Breast epithelium (tissue), 4 donors: ENCODE data around the gene MCM6. TPM values are rescaled to one million over a fixed set of nuclear protein-coding genes. Genes with fewer than 3 reads are reported as not detected.

Experiments
- DNase-seq, 2 donors: peaks; one replicate each; pipeline ENCODE4 v3.0.0-alpha.2; 2019; ENCODE audit warnings: low spot score in 2 of 2
- H3K27ac ChIP-seq, 2 donors: fragments of 200-600 bp; sonication (generic) in 1 of 2; one replicate each; pipeline ENCODE4 v1.5.1; 2016 to 2019; ENCODE audit warnings: mild to moderate bottlenecking in 1 of 2
- H3K27me3 ChIP-seq, 2 donors: fragments of 200-600 bp; sonication (generic) in 1 of 2; one replicate each; pipeline versions ENCODE4 v1.5.1 to v1.6.0; 2017 to 2019; ENCODE audit warnings: control low read depth in 1 of 2, mild to moderate bottlenecking in 1 of 2
- H3K36me3 ChIP-seq: fragments of 200-600 bp; one replicate; pipeline ENCODE4 v1.5.1; 2019
- H3K4me1 ChIP-seq, 2 donors: fragments of 200-600 bp; sonication (generic); one replicate each; pipeline ENCODE4 v1.5.1; 2016 to 2019; ENCODE audit warnings: control low read depth in 1 of 2
- H3K4me3 ChIP-seq, 3 donors: fragments of 200-600 bp; sonication (generic); 1 replicate in 2 of 3; 2 replicates in 1 of 3; pipeline ENCODE4 v1.5.1; 2016 to 2019; ENCODE audit warnings: mild to moderate bottlenecking in 3 of 3, moderate library complexity in 2 of 3
- H3K9me3 ChIP-seq, 2 donors: fragments of 200-600 bp; sonication (generic) in 1 of 2; one replicate each; pipeline ENCODE4 v1.5.1; 2016 to 2019; ENCODE audit warnings: control low read depth in 1 of 2
- CTCF ChIP-seq, 3 donors: fragments of 450-650 bp; IDR thresholded peaks; one replicate each; pipeline ENCODE4 v1.5.1; 2016 to 2017; ENCODE audit warnings: antibody characterized with exemption in 3 of 3, mild to moderate bottlenecking in 3 of 3, moderate library complexity in 3 of 3
- POLR2A ChIP-seq: fragments of 450-650 bp; IDR thresholded peaks from one replicate; pipeline ENCODE4 v1.6.1; 2016; ENCODE audit warnings: antibody characterized with exemption, mild to moderate bottlenecking, moderate library complexity
- POLR2AphosphoS5 ChIP-seq, 3 donors: sonication (generic); formaldehyde crosslinking; IDR thresholded peaks; one replicate each; pipeline ENCODE4 v1.6.1; 2017; ENCODE audit warnings: antibody characterized with exemption in 3 of 3
- intact Hi-C: fragments of 100-400 bp; cut with DNase I; formaldehyde crosslinking; loops from one replicate; pipeline ENCODE4 v1.15.1; 2023; ENCODE audit warnings: low total_unique reads
- total RNA-seq, 3 donors: library from RNA; depleted of rRNA; stranded (reverse); fragments of >200 nt; gene quantifications; one replicate each; pipeline ENCODE4 v1.1.0, GENCODE V29; 2016

MCM6 gene
- total RNA-seq, 3 donors from 2014 or later, result 10.9 to 11.8 (median 11.3) TPM

GRCh38 chr2:135825131-135825530, 51.1 kb downstream of the MCM6 start:
- intact Hi-C loops, result no loop called here
- Histone ChIP-seq H3K36me3 (no peaks in the 10 kb centered on the region), H3K9me3 (peaks cover 3 to 8% of the 10 kb centered on the region in 2 donors), H3K4me1 (no peaks in the 10 kb centered on the region), H3K27me3 (no peaks in the 10 kb centered on the region), H3K4me3 (no peak overlapping the region), H3K27ac (no peak overlapping the region)
- no peak for TF ChIP-seq POLR2A
- no peak for TF ChIP-seq POLR2AphosphoS5 (IDR thresholded peaks at IDR 0.05)
- no peak for TF ChIP-seq CTCF (IDR thresholded peaks at IDR 0.05)
- DNase-seq, result no peak

DNA sequence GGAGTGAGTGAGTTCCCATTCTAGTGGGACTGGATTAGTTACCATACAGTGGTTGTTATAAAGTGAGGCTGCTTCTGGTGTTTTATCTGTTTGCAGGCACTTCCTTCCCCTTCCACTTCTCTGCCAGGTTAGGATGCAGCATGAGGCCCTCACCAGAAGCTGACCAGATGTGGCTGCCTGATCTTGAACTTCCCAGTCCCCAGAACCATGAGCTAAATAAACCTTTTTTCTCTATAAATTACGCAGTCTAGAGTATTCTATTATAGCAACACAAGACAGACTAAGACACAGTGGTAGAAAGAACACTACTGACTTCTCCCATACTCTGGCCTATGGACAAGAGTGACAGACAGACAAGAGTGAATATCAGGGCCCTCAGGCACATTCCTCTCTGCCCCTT, 53.4 kb downstream of the MCM6 start:
- Histone ChIP-seq H3K36me3 (no peaks in the 10 kb centered on the region), H3K27me3 (no peaks in the 10 kb centered on the region), H3K4me1 (no peaks in the 10 kb centered on the region), H3K27ac (no peak overlapping the region), H3K9me3 (peaks cover 3 to 8% of the 10 kb centered on the region in 2 donors), H3K4me3 (no peak overlapping the region)
- TF ChIP-seq POLR2AphosphoS5 (IDR thresholded peaks at IDR 0.05) (no peak), POLR2A (no peak), CTCF (IDR thresholded peaks at IDR 0.05) (no peak)
- intact Hi-C loops, result no loop called here
- no peak for DNase-seq

- Histone ChIP-seq H3K4me1 (no peaks in the 10 kb centered on the region), H3K9me3 (peaks cover 3 to 8% of the 10 kb centered on the region in 2 donors), H3K36me3 (no peaks in the 10 kb centered on the region), H3K27ac (no peak overlapping the region), H3K27me3 (no peaks in the 10 kb centered on the region), H3K4me3 (no peak overlapping the region)
- intact Hi-C loops, result no loop called here
- no peak for TF ChIP-seq POLR2AphosphoS5 (IDR thresholded peaks at IDR 0.05)
- TF ChIP-seq POLR2A, result no peak
- TF ChIP-seq CTCF (IDR thresholded peaks at IDR 0.05), result no peak
- no peak for DNase-seq
Observed at GRCh38 chr2:135821190-135821589, 55.1 kb downstream of the MCM6 start.

DNA sequence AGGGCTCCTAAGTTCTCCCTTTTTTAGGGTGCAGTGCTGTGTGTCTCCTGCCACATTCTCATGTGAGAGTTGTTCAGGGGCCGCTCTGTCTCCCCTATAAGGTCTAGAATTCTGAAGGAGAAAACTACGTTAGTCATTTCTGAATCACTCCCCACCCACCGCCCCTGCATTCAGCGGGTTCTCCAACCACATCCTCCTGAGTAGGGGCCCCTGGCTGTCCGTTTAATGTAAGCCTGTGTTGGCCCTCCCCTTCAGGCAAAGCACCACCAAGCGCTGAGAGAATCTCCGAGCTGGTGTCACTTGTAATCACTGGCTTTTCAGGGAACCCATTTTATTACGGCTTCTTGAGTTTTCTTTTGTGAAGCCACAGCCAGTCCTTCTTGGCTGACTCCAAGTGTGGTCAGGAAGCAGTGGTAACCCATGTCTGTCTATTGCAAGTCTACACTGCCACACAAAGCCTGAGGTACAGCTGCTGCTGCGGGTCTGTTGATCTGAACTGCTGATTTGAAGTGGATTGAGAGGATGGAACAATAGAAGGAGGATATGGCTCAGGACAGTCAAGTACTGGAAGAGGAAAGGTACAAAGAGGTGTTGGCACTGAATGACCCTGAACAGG, 56.1 kb downstream of the MCM6 start:
- no peak for DNase-seq
- no peaks in the 10 kb centered on the region for H3K4me1 ChIP-seq
- H3K9me3 ChIP-seq, result peaks cover 3 to 8% of the 10 kb centered on the region in 2 donors
- TF ChIP-seq POLR2A, result no peak
- TF ChIP-seq CTCF (IDR thresholded peaks at IDR 0.05), result no peak
- TF ChIP-seq POLR2AphosphoS5 (IDR thresholded peaks at IDR 0.05), result no peak
- H3K36me3 ChIP-seq, result no peaks in the 10 kb centered on the region
- intact Hi-C loops, result no loop called here
- no peak overlapping the region for H3K4me3 ChIP-seq
- no peak overlapping the region for H3K27ac ChIP-seq
- H3K27me3 ChIP-seq, result no peaks in the 10 kb centered on the region

GRCh38 chr2:135818937-135819610, 57.2 kb downstream of the MCM6 start:
- no peaks in the 10 kb centered on the region for H3K4me1 ChIP-seq
- TF ChIP-seq CTCF (IDR thresholded peaks at IDR 0.05), result no peak
- no peak for TF ChIP-seq POLR2A
- no peak for TF ChIP-seq POLR2AphosphoS5 (IDR thresholded peaks at IDR 0.05)
- no peak overlapping the region for H3K4me3 ChIP-seq
- H3K36me3 ChIP-seq, result no peaks in the 10 kb centered on the region
- intact Hi-C loops, result no loop called here
- no peak for DNase-seq
- H3K27me3 ChIP-seq, result no peaks in the 10 kb centered on the region
- no peak overlapping the region for H3K27ac ChIP-seq
- peaks cover 3 to 8% of the 10 kb centered on the region in 2 donors for H3K9me3 ChIP-seq
